GM12875 (cell line): ENCODE measurements around the gene TCP1.

Source experiments
- H3K4me3 ChIP-seq: one replicate; pipeline ENCODE4 v1.5.1; 2011; ENCODE audit warnings: low read depth, low read length, control low read depth
- TF ChIP-seq, protein P1 (sequence below): IDR thresholded peaks from 2 replicates; pipeline ENCODE4 v1.5.1; 2011; ENCODE audit warnings: low read depth, mild to moderate bottlenecking, control low read depth, inconsistent platforms, low read length, moderate library complexity, borderline replicate concordance; ENCODE audit not compliant: insufficient read depth

Gene TCP1

DNA sequence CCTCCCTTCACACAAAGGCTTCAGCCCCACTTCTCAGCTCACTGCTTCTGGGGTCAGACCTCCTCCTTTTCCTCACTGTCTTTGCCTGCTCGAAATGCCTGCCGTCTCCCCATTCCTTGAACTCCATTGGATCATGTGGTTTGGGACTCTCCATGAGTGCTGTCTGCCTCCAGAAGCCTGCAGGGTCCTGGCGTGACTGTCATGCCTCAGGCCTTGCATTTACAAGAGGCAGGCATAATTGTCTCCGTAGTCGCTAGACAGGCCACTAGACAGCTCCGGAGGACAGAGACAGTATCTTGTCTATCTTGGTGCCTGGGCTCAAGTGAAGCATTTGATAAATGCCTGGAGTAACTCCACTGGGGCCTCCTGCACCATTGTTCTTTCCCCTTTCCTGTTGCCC, 26.0 kb upstream of the TCP1 start:
- TF ChIP-seq, protein P1, sequence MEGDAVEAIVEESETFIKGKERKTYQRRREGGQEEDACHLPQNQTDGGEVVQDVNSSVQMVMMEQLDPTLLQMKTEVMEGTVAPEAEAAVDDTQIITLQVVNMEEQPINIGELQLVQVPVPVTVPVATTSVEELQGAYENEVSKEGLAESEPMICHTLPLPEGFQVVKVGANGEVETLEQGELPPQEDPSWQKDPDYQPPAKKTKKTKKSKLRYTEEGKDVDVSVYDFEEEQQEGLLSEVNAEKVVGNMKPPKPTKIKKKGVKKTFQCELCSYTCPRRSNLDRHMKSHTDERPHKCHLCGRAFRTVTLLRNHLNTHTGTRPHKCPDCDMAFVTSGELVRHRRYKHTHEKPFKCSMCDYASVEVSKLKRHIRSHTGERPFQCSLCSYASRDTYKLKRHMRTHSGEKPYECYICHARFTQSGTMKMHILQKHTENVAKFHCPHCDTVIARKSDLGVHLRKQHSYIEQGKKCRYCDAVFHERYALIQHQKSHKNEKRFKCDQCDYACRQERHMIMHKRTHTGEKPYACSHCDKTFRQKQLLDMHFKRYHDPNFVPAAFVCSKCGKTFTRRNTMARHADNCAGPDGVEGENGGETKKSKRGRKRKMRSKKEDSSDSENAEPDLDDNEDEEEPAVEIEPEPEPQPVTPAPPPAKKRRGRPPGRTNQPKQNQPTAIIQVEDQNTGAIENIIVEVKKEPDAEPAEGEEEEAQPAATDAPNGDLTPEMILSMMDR = no peak
- H3K4me3 ChIP-seq = no peak overlapping the region

GRCh38 chr6:159813781-159814180, 24.4 kb upstream of the TCP1 start:
- TF ChIP-seq, protein P1 = no peak
- H3K4me3 ChIP-seq = no peak overlapping the region

GRCh38 chr6:159809149-159809548, 19.7 kb upstream of the TCP1 start:
- H3K4me3 ChIP-seq = no peak overlapping the region
- TF ChIP-seq, protein P1 = no peak

GRCh38 chr6:159808647-159809046, 19.2 kb upstream of the TCP1 start:
- TF ChIP-seq, protein P1 = no peak
- H3K4me3 ChIP-seq = no peak overlapping the region

- no peak overlapping the region for H3K4me3 ChIP-seq
- TF ChIP-seq, protein P1 = no peak
Measured at GRCh38 chr6:159807150-159807858, 17.9 kb upstream of the TCP1 start.

DNA sequence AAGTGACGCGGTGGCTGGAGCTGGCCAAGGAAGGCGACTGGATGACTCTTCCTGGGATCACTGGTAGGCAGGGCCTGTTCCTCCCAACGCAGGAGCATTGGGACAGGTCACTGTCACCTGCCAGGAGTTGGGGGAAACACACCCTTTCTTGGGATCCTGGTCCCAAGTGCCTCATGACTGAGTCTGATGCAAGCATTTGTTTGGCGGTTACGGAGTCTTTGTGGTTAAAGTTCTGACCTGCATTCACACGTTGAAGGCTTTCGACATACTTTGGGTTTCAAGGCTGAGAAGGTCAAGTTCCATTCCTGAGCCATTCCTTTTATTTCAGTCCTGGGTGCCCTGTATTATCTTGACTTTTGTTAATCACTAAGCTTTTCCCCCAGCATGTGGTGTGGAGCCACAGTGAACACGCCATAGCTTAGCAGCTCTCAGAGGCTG, 16.6 kb upstream of the TCP1 start:
- H3K4me3 ChIP-seq = no peak overlapping the region

More for the DNA sequence above, 16.6 kb upstream of the TCP1 start:
- TF ChIP-seq, protein P1 = no peak
